ENCODE measurements around the gene TEAD1.

TEAD1 gene

DNA sequence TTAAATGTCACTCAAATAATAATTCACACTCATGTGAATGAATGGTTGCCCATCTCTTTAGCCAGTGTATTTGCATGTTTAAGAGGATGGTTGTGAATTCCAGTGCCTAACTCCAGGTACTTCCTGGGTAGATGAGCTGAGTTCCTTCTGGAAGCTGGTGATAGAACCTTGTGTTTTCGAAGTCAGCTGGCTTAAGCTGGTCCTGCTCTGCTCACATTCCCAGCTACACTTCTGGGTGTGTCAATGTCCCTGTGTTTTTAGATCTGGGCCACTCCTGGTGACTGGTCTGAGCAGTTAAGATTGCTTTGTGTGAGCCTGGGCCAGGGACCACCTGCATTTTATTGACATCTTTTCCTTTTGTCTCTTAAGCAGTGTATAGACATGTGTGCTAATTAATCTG lies 10.6 kb downstream of the TEAD1 start:
- TF ChIP-seq EZH2phosphoT487 (IDR thresholded peaks at IDR 0.05; ENCODE audit: low read length) (no peak), EZH2 (optimal IDR thresholded peaks at IDR 0.05; ENCODE audit: low read depth, low read length) (no peak)
- TF ChIP-seq, protein P1, sequence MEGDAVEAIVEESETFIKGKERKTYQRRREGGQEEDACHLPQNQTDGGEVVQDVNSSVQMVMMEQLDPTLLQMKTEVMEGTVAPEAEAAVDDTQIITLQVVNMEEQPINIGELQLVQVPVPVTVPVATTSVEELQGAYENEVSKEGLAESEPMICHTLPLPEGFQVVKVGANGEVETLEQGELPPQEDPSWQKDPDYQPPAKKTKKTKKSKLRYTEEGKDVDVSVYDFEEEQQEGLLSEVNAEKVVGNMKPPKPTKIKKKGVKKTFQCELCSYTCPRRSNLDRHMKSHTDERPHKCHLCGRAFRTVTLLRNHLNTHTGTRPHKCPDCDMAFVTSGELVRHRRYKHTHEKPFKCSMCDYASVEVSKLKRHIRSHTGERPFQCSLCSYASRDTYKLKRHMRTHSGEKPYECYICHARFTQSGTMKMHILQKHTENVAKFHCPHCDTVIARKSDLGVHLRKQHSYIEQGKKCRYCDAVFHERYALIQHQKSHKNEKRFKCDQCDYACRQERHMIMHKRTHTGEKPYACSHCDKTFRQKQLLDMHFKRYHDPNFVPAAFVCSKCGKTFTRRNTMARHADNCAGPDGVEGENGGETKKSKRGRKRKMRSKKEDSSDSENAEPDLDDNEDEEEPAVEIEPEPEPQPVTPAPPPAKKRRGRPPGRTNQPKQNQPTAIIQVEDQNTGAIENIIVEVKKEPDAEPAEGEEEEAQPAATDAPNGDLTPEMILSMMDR (IDR thresholded peaks at IDR 0.05; ENCODE audit: low read length): no peak
- H4K20me1 ChIP-seq (ENCODE audit: insufficient read depth, low read length): peaks cover 3% of the 10 kb centered on the region
- H3K27ac ChIP-seq (ENCODE audit: low read length): no peak overlapping the region
- no peaks in the 10 kb centered on the region for H3K9me2 ChIP-seq (replicated peaks; ENCODE audit: insufficient read depth, low read length)
- H3K4me2 ChIP-seq (ENCODE audit: low read depth, low read length): no peak overlapping the region
- no peak overlapping the region for H2AFZ ChIP-seq (ENCODE audit: low read length)
- no peak overlapping the region for H3K9ac ChIP-seq (ENCODE audit: low read length)
- peaks cover 12% of the 10 kb centered on the region for H3F3A ChIP-seq (ENCODE audit: insufficient read depth, low read length)
- peaks cover 41% of the 10 kb centered on the region for H3K4me1 ChIP-seq (ENCODE audit: low read length)
- no peaks in the 10 kb centered on the region for H3K27me3 ChIP-seq (replicated peaks; ENCODE audit: insufficient read depth, low read length)
- no peaks in the 10 kb centered on the region for H3K9me3 ChIP-seq (replicated peaks; ENCODE audit: insufficient read depth, low read length)
- H3K36me3 ChIP-seq (replicated peaks; ENCODE audit: insufficient read depth, low read length): no peaks in the 10 kb centered on the region
- DNase-seq: no peak
- no peak overlapping the region for H3K4me3 ChIP-seq (ENCODE audit: low read length)
- H3K79me2 ChIP-seq (ENCODE audit: low read length): peaks cover 99% of the 10 kb centered on the region

- H3K27ac ChIP-seq (ENCODE audit: low read length): no peak overlapping the region
- H3K36me3 ChIP-seq (replicated peaks; ENCODE audit: insufficient read depth, low read length): no peaks in the 10 kb centered on the region
- TF ChIP-seq EZH2phosphoT487 (IDR thresholded peaks at IDR 0.05; ENCODE audit: low read length): no peak
- TF ChIP-seq, protein P1 (IDR thresholded peaks at IDR 0.05; ENCODE audit: low read length): no peak
- no peak for TF ChIP-seq EZH2 (optimal IDR thresholded peaks at IDR 0.05; ENCODE audit: low read depth, low read length)
- H3K9me2 ChIP-seq (replicated peaks; ENCODE audit: insufficient read depth, low read length): no peaks in the 10 kb centered on the region
- peaks cover 3% of the 10 kb centered on the region for H4K20me1 ChIP-seq (ENCODE audit: insufficient read depth, low read length)
- no peaks in the 10 kb centered on the region for H3K9me3 ChIP-seq (replicated peaks; ENCODE audit: insufficient read depth, low read length)
- H3K4me1 ChIP-seq (ENCODE audit: low read length): peaks cover 41% of the 10 kb centered on the region
- peaks cover 8% of the 10 kb centered on the region; the same call in 1 of the 2 replicates for H3F3A ChIP-seq (ENCODE audit: insufficient read depth, low read length)
- H3K4me2 ChIP-seq (ENCODE audit: low read depth, low read length): no peak overlapping the region
- H3K27me3 ChIP-seq (replicated peaks; ENCODE audit: insufficient read depth, low read length): no peaks in the 10 kb centered on the region
- no peak for DNase-seq
- no peak overlapping the region for H2AFZ ChIP-seq (ENCODE audit: low read length)
- no peak overlapping the region for H3K4me3 ChIP-seq (ENCODE audit: low read length)
- peaks cover 99% of the 10 kb centered on the region for H3K79me2 ChIP-seq (ENCODE audit: low read length)
- no peak overlapping the region for H3K9ac ChIP-seq (ENCODE audit: low read length)
Measured at GRCh38 chr11:12685229-12685628, 11.0 kb downstream of the TEAD1 start.

DNA sequence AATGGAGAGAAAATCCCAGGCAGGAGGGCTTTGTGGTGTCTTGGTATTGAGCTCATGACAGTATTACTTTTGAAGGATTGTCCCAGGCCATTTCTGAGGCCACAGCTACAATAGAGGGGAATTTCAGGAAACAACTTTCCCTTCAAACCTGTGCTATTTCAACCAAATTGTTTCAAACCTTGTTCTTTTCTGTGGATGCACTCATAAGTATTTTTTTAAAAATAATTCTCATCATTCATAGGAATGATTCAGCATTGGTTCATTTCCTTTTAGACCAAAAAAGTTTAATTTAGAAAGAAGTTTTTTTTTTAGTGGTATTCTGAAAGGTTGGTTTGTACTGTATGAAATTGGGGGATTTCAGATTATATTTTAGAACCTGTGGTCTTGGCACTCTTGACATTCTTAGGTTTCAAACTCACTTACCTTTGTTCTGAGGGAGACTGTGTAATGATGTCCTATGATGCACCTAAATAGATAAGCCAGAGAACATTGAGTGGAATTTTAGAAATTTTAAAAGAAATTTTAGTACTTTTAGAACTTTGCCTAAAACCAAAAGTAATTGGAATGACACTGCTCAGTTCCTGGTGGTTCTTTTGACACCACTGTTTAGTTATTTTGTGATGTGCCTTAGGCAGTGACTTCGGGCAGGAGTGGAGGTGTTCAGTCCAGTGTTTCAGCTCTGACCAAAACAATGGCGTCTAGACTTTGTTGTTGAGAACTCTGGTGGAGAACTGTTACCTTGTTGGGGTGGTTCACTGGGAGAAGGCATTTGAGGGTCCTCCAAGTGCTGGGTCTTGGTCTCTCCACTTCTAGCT lies 12.2 kb downstream of the TEAD1 start:
- H3K9me2 ChIP-seq (replicated peaks; ENCODE audit: insufficient read depth, low read length): no peaks in the 10 kb centered on the region
- no peaks in the 10 kb centered on the region for H3K36me3 ChIP-seq (replicated peaks; ENCODE audit: insufficient read depth, low read length)
- DNase-seq: no peak
- peak overlapping the region; percentile 12; the same call in 1 of the 2 replicates for H3K27ac ChIP-seq (ENCODE audit: low read length)
- no peak overlapping the region for H3K4me3 ChIP-seq (ENCODE audit: low read length)
- TF ChIP-seq EZH2 (optimal IDR thresholded peaks at IDR 0.05; ENCODE audit: low read depth, low read length) (no peak), EZH2phosphoT487 (IDR thresholded peaks at IDR 0.05; ENCODE audit: low read length) (no peak)
- TF ChIP-seq, protein P1 (IDR thresholded peaks at IDR 0.05; ENCODE audit: low read length): no peak
- H4K20me1 ChIP-seq (ENCODE audit: insufficient read depth, low read length): peaks cover 3% of the 10 kb centered on the region
- H3K9me3 ChIP-seq (replicated peaks; ENCODE audit: insufficient read depth, low read length): no peaks in the 10 kb centered on the region
- peak overlapping the region; percentile 27; the same call in 1 of the 2 replicates for H3K4me2 ChIP-seq (ENCODE audit: low read depth, low read length)
- H3K4me1 ChIP-seq (ENCODE audit: low read length): peaks cover 31% of the 10 kb centered on the region
- no peak overlapping the region for H2AFZ ChIP-seq (ENCODE audit: low read length)
- H3K79me2 ChIP-seq (ENCODE audit: low read length): peaks cover 100% of the 10 kb centered on the region
- H3F3A ChIP-seq (ENCODE audit: insufficient read depth, low read length): no peaks in the 10 kb centered on the region
- no peaks in the 10 kb centered on the region for H3K27me3 ChIP-seq (replicated peaks; ENCODE audit: insufficient read depth, low read length)
- no peak overlapping the region for H3K9ac ChIP-seq (ENCODE audit: low read length)
